Germinal center (tissue), 1 donor: ENCODE results near the gene INSC.
A peak's percentile ranks its signal among the peaks of the same experiment; 100 is the strongest.

Experiments
- DNase-seq: peaks from one replicate; pipeline ENCODE4 v3.0.0; 2012; ENCODE audit warnings: mixed read lengths, low spot score

INSC gene

GRCh38 chr11:15223318-15223717 is 108.6 kb downstream of the INSC start:
- DNase-seq, result no peak

GRCh38 chr11:15224466-15224865 is 109.7 kb downstream of the INSC start:
- DNase-seq, result no peak

GRCh38 chr11:15227011-15227410 is 112.3 kb downstream of the INSC start:
- no peak for DNase-seq

- DNase-seq, result no peak
Measured at GRCh38 chr11:15228331-15228849, 113.7 kb downstream of the INSC start.

GRCh38 chr11:15229069-15229468 is 114.3 kb downstream of the INSC start:
- DNase-seq, result no peak

GRCh38 chr11:15232496-15232895 is 117.8 kb downstream of the INSC start:
- DNase-seq, result no peak

- DNase-seq, result peak; percentile 58
Measured at GRCh38 chr11:15233371-15234165, 118.8 kb downstream of the INSC start.

- no peak for DNase-seq
Measured at GRCh38 chr11:15234796-15235195, 120.1 kb downstream of the INSC start.

- DNase-seq, result no peak
Measured at GRCh38 chr11:15236559-15236958, 121.8 kb downstream of the INSC start.

- DNase-seq, result no peak
Measured at GRCh38 chr11:15238856-15239255, 124.1 kb downstream of the INSC start.

GRCh38 chr11:15248749-15249148 is 134.0 kb downstream of the INSC start:
- DNase-seq, result no peak

- no peak for DNase-seq
Measured at GRCh38 chr11:15258433-15259165, 143.9 kb downstream of the INSC start.

GRCh38 chr11:15266999-15267398 is 152.3 kb downstream of the INSC start:
- DNase-seq, result no peak

- no peak for DNase-seq
Measured at GRCh38 chr11:15268598-15268997, 153.9 kb downstream of the INSC start.

- no peak for DNase-seq
Measured at GRCh38 chr11:15275141-15275540, 160.4 kb downstream of the INSC start.

GRCh38 chr11:15276621-15277020 is 161.9 kb downstream of the INSC start:
- DNase-seq, result no peak

GRCh38 chr11:15278128-15278527 is 163.4 kb downstream of the INSC start:
- no peak for DNase-seq

GRCh38 chr11:15280393-15280792 is 165.7 kb downstream of the INSC start:
- DNase-seq, result no peak

GRCh38 chr11:15282754-15283153 is 168.0 kb downstream of the INSC start:
- no peak for DNase-seq

GRCh38 chr11:15286465-15286864 is 171.7 kb downstream of the INSC start:
- DNase-seq, result no peak

- no peak for DNase-seq
Measured at GRCh38 chr11:15288863-15289262, 174.1 kb downstream of the INSC start.

- DNase-seq, result no peak
Measured at GRCh38 chr11:15289723-15290122, 175.0 kb downstream of the INSC start.

- no peak for DNase-seq
Measured at GRCh38 chr11:15291885-15292284, 177.2 kb downstream of the INSC start.
